Esophagus muscularis mucosa (tissue), 4 donors: Measurements from ENCODE around the gene CORO2B. TPM values are rescaled to one million over a fixed set of nuclear protein-coding genes. Genes with fewer than 3 reads are reported as not detected.
A peak's percentile ranks its signal among the peaks of the same experiment; 100 is the strongest.

Source experiments
- DNase-seq: peaks from one replicate; pipeline ENCODE4 v3.0.0-alpha.2; 2017; ENCODE audit errors: extremely low spot score
- H3K27ac ChIP-seq, 4 donors: fragments of 200-600 bp; sonication (generic); replicated peaks in 1 of 4; 1 replicate in 3 of 4; 2 replicates in 1 of 4; pipeline ENCODE4 v1.5.1; 2016 to 2019; ENCODE audit warnings: mild to moderate bottlenecking in 1 of 4
- H3K27me3 ChIP-seq, 4 donors: fragments of 200-600 bp; sonication (generic); one replicate each; pipeline versions ENCODE4 v1.5.1 to v1.6.0; 2016 to 2019
- H3K36me3 ChIP-seq, 4 donors: fragments of 200-600 bp; sonication (generic); one replicate each; pipeline ENCODE4 v1.5.1; 2016 to 2019
- H3K4me1 ChIP-seq, 4 donors: fragments of 200-600 bp; sonication (generic); one replicate each; pipeline ENCODE4 v1.5.1; 2016 to 2019
- H3K4me3 ChIP-seq, 4 donors: fragments of 200-600 bp; sonication (generic); 1 replicate in 2 of 4; 2 replicates in 2 of 4; pipeline ENCODE4 v1.5.1; 2016 to 2019; ENCODE audit warnings: mild to moderate bottlenecking in 4 of 4, moderate library complexity in 1 of 4
- H3K9me3 ChIP-seq, 4 donors: fragments of 200-600 bp; sonication (generic); 1 replicate in 3 of 4; 2 replicates in 1 of 4; pipeline ENCODE4 v1.5.1; 2016 to 2019
- CTCF ChIP-seq, 3 experiments: fragments of 200-600 bp in 2 of 3; fragments of 450-650 bp in 1 of 3; sonication (generic) in 2 of 3; IDR thresholded peaks; one replicate each; pipeline ENCODE4 v1.5.1; 2017 to 2019; ENCODE audit warnings: antibody characterized with exemption in 3 of 3, mild to moderate bottlenecking in 2 of 3, moderate library complexity in 1 of 3
- EP300 ChIP-seq: sonication (generic); formaldehyde crosslinking; IDR thresholded peaks from one replicate; pipeline ENCODE4 v1.6.1; 2017; ENCODE audit warnings: antibody characterized with exemption
- POLR2A ChIP-seq: fragments of 450-650 bp; IDR thresholded peaks from one replicate; pipeline ENCODE4 v1.6.1; 2017; ENCODE audit warnings: antibody characterized with exemption, moderate library complexity, mild to moderate bottlenecking, low read depth
- POLR2AphosphoS5 ChIP-seq, 2 donors: sonication (generic); formaldehyde crosslinking; IDR thresholded peaks; one replicate each; pipeline ENCODE4 v1.6.1; 2017; ENCODE audit warnings: antibody characterized with exemption in 2 of 2
- WGBS: methylation state at CpG from one replicate; pipeline ENCODE4 v1.1.5; 2018; 5-methylcytosine and 5-hydroxymethylcytosine counted together
- intact Hi-C: fragments of 100-400 bp; cut with DNase I; formaldehyde crosslinking; loops from one replicate; pipeline ENCODE4 v1.15.1; 2023
- total RNA-seq, 4 donors: library from RNA; depleted of rRNA; stranded (reverse); fragments of >200 nt; gene quantifications; one replicate each; pipeline versions ENCODE4 v1.1.0 to v1.2.1, GENCODE V29; 2016

The CORO2B gene
- total RNA-seq, 4 donors from 2014 or later = 5.8 to 12.2 (median 7.5) TPM

GRCh38 chr15:68776477-68777270, 197.9 kb downstream of the CORO2B start:
- Histone ChIP-seq H3K27ac (peak overlapping the region in 2 of 4 donors; percentile 37 to 60), H3K27me3 (no peaks in the 10 kb centered on the region), H3K36me3 (peaks cover 10 to 40% (median 31%) of the 10 kb centered on the region in 4 donors), H3K4me1 (peaks cover 16 to 24% (median 24%) of the 10 kb centered on the region in 4 donors), H3K9me3 (no peaks in the 10 kb centered on the region), H3K4me3 (no peak overlapping the region)
- 83% methylated on average over 10 of the region's 10 CpGs for WGBS
- intact Hi-C loops = no loop called here
- TF ChIP-seq CTCF (IDR thresholded peaks at IDR 0.05) (no peak), POLR2A (no peak), EP300 (no peak), POLR2AphosphoS5 (IDR thresholded peaks at IDR 0.05) (no peak)
- DNase-seq = no peak

Other genes starting within 250 kb of the CORO2B start
- 10 to 100 TPM in 2 of 4 donors, 1 to 10 TPM in 2; 3.3 to 15.8 (median 8.6) TPM for gene ITGA11, start 146.8 kb upstream of the CORO2B start, total RNA-seq
- gene ANP32A, start 241.9 kb downstream of the CORO2B start, total RNA-seq = 10 to 100 TPM; 35.3 to 64.1 (median 51.1) TPM